Ectodermal cell (in vitro differentiated cells): ENCODE data around the gene AKAP12.

Experiments used
- H3K27ac ChIP-seq: 2 replicates; pipeline ENCODE4 v1.7.0; 2013; ENCODE audit warnings: mild to moderate bottlenecking, low read depth, low read length; ENCODE audit not compliant: insufficient read depth, poor library complexity, severe bottlenecking
- H3K27me3 ChIP-seq: 2 replicates; pipeline ENCODE4 v1.7.0; 2013; ENCODE audit warnings: mild to moderate bottlenecking, low read length; ENCODE audit not compliant: insufficient read depth, control insufficient read depth, poor library complexity, severe bottlenecking
- H3K36me3 ChIP-seq: one replicate; pipeline ENCODE4 v1.7.0; 2013; ENCODE audit warnings: low read length; ENCODE audit not compliant: control insufficient read depth, insufficient read depth
- H3K4me1 ChIP-seq: one replicate; pipeline ENCODE4 v1.7.0; 2013; ENCODE audit warnings: low read length; ENCODE audit not compliant: control insufficient read depth, insufficient read depth
- H3K4me3 ChIP-seq: 2 replicates; pipeline ENCODE4 v1.7.0; 2013; ENCODE audit warnings: low read depth, low read length, control low read depth; ENCODE audit not compliant: insufficient read depth
- H3K9me3 ChIP-seq: 2 replicates; pipeline ENCODE4 v1.7.0; 2013; ENCODE audit warnings: mild to moderate bottlenecking, low read length, moderate library complexity; ENCODE audit not compliant: control insufficient read depth
- WGBS, 2 experiments: methylation state at CpG; one replicate each; pipeline ENCODE4 v1.1.7; 2013; ENCODE audit warnings: missing lambda C conversion rate in 2 of 2; 5-methylcytosine and 5-hydroxymethylcytosine counted together

The AKAP12 gene

DNA sequence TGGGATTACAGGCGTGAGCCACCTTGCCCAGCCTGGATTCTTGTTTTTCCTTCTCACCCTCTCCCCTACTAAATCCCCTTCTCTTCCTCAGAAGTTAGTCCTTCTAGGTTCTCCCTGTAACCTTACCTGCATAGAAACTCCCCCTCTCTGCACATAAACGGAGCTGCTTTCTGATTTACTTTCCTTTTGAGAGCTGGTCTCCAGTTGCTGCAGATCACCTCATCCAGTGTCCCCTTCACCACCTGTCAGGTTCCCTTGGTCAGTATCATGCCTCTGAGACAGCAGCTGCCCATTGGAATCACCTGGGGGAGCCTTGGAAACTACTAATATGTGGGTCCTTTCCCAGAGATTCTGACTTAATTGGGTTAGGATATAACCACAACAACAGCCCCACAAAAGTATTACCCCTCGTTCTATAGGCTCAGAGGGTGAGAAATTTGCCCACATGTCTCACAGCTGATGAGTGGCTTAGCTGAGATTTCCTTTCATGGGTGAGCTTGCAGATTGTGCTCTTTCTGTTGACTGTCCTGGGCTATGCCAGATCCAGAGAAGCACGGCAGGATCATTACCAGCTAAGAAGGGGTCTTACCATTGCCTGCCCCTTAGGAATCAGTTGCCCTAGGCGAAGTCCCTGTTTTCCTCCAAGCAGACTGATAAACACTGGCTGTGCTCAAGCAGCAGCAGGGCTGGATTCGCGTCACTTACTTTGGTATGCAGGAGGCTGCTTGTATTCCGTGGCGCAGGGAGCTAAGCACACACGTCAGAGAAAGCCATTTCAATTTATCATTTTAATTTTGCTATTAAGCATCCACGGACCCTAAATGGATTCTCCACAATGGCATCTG is 51.3 kb downstream of the AKAP12 start:
- no peaks in the 10 kb centered on the region for H3K27me3 ChIP-seq
- 73 to 79% methylated on average over 11 of the region's 11 CpGs for WGBS, 2 experiments
- H3K36me3 ChIP-seq, result no peaks in the 10 kb centered on the region
- no peak overlapping the region for H3K27ac ChIP-seq
- no peak overlapping the region for H3K4me3 ChIP-seq
- H3K9me3 ChIP-seq, result no peaks in the 10 kb centered on the region
- no peaks in the 10 kb centered on the region for H3K4me1 ChIP-seq

DNA sequence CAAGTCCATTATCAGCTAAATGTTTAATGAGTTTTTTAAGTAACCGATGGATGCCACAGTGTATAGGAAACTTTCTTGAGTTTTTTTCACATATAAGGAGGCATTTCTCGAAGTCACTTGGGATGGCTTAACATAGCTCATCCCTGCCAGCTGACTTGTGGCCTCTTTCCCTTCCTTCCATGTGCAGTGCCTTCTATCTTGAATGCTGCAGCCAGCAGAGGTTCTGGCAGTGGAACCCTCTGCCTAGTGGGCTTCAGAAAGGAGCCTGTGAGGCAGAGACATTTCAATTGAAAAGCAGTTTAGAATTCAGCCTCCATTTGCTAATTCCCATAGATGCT is 51.9 kb downstream of the AKAP12 start:
- WGBS, 2 experiments, result 94% methylated on average over 2 of the region's 2 CpGs
- H3K4me1 ChIP-seq, result no peaks in the 10 kb centered on the region
- no peaks in the 10 kb centered on the region for H3K27me3 ChIP-seq
- no peaks in the 10 kb centered on the region for H3K9me3 ChIP-seq
- no peak overlapping the region for H3K27ac ChIP-seq
- no peak overlapping the region for H3K4me3 ChIP-seq
- H3K36me3 ChIP-seq, result no peaks in the 10 kb centered on the region

DNA sequence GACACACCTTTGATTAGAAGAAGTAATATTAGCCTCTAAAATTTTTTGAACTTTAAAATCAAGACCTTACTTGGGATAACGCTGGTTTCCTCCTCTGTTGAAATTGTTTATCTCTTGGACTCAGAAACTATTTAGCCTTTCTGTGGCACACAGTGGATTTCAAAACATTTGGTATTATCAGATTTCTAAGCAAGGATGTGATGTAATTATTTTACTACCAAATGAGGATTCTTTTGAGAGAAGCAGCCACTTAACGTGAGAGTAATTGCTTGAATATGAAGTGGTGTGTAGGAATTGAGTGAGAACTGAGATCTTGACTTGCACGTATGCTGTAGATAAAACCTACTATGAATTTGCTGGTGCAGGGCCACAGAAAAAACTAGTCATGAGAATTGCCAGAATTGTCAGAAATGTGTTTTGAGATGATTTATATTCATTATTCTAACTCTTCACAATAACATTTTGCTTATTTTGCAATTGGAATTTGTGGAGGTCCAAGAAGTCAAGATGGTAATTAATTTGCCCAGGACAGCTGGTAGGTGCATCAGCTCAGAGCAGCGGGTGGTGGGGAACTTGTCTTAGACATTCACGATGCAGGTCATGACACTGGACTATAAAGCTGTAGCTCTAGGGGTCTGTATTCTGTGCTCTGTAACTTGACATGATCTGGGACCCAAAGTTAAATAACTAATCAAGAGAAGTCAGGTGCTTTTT is 53.4 kb downstream of the AKAP12 start:
- Histone ChIP-seq H3K36me3 (no peaks in the 10 kb centered on the region), H3K27me3 (no peaks in the 10 kb centered on the region), H3K27ac (no peak overlapping the region), H3K9me3 (no peaks in the 10 kb centered on the region), H3K4me1 (no peaks in the 10 kb centered on the region), H3K4me3 (no peak overlapping the region)
- 97% methylated on average over 5 of the region's 5 CpGs for WGBS, 2 experiments

DNA sequence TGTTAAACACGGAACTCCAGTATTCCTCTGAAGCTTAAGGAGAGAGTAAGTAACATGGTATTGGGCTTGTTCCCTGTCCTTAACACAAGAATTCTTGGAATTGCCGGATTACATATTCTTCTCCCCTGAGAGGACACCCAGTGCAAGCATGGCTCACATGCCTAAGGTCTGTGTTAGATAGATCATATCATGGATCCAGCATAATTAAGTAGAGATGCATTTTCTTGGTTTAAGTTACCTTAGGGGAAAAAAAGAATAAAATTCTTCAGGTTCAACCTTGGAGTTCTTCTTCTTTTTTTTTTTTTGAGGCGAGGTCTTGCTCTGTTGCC is 53.9 kb downstream of the AKAP12 start:
- Histone ChIP-seq H3K27me3 (no peaks in the 10 kb centered on the region), H3K27ac (no peak overlapping the region), H3K9me3 (no peaks in the 10 kb centered on the region), H3K4me3 (no peak overlapping the region), H3K4me1 (no peaks in the 10 kb centered on the region), H3K36me3 (no peaks in the 10 kb centered on the region)
- 89 to 93% methylated on average over 3 of the region's 3 CpGs for WGBS, 2 experiments

DNA sequence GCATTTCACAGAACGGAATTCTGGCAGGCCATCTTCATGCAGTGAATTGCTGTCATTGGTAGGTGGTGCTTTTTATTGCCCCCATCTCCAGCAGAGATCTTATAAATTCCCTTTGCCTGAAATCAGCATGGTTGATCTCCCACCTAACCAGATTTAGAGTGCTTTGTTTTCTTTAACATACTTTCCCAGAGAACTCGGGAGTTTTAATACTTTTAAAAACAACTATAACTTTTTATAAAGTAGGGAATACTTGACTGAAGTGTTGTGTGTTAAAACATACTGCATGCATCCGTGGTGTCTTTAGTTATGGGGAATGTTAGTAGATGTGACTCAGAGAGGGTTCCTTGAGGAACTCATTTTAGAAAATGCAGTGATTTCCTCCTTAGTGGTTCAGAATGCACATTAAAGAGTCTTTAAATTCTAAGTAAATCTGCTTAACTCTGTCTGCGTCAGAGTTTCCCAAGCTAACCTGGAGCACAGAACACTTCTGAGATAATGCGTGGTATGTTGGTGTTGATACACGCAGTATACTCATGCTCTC is 54.9 kb downstream of the AKAP12 start:
- no peak overlapping the region for H3K27ac ChIP-seq
- no peaks in the 10 kb centered on the region for H3K36me3 ChIP-seq
- WGBS, 2 experiments, result 90 to 91% methylated on average over 5 of the region's 6 CpGs
- H3K9me3 ChIP-seq, result no peaks in the 10 kb centered on the region
- no peaks in the 10 kb centered on the region for H3K4me1 ChIP-seq
- no peaks in the 10 kb centered on the region for H3K27me3 ChIP-seq
- H3K4me3 ChIP-seq, result no peak overlapping the region

DNA sequence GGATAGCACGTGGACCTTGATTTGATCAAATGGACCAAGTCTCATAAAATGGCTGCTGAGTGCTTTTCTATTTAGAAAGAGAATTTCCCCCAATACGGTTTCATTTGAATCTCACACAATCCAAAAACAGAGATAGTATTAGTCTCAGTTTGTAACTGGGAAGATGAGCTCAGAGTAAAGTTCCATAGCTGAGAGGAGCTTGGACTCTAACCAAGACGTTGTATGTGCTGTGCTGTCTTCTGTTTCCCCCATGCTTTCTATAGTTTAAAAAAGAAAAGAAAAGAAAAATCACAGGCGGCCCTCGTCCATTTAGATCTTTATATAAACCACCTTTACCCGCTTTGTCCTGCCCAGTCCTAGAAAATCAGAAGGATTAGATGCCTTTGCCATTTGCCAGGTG is 58.1 kb downstream of the AKAP12 start:
- no peaks in the 10 kb centered on the region for H3K27me3 ChIP-seq
- H3K27ac ChIP-seq, result no peak overlapping the region
- no peaks in the 10 kb centered on the region for H3K9me3 ChIP-seq
- H3K4me1 ChIP-seq, result no peaks in the 10 kb centered on the region
- WGBS, 2 experiments, result 86 to 91% methylated on average over 5 of the region's 6 CpGs
- H3K4me3 ChIP-seq, result no peak overlapping the region
- no peaks in the 10 kb centered on the region for H3K36me3 ChIP-seq

DNA sequence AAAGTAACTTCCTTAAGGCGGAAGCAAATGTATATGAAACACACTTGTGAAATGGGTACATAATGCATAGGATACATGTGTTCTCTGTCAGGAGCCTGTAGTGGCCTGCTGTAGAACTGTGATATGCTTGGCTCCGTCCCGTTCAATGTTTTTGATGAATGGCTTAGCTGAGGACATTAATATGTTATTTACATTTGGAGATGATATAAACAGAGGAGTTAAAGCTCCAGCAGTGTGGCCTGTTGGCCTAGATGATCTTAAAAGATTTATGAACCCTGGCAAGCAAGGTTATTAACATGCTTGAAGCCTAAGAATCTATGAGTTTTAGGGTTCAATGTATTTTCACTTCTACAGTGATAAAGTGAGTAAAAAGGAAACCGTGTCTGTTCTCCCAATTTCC is 59.2 kb downstream of the AKAP12 start:
- Histone ChIP-seq H3K9me3 (no peaks in the 10 kb centered on the region), H3K36me3 (no peaks in the 10 kb centered on the region), H3K27me3 (no peaks in the 10 kb centered on the region), H3K4me1 (no peaks in the 10 kb centered on the region), H3K4me3 (no peak overlapping the region), H3K27ac (no peak overlapping the region)
- 96 to 99% methylated on average over 3 to 4 of the region's 4 CpGs for WGBS, 2 experiments

DNA sequence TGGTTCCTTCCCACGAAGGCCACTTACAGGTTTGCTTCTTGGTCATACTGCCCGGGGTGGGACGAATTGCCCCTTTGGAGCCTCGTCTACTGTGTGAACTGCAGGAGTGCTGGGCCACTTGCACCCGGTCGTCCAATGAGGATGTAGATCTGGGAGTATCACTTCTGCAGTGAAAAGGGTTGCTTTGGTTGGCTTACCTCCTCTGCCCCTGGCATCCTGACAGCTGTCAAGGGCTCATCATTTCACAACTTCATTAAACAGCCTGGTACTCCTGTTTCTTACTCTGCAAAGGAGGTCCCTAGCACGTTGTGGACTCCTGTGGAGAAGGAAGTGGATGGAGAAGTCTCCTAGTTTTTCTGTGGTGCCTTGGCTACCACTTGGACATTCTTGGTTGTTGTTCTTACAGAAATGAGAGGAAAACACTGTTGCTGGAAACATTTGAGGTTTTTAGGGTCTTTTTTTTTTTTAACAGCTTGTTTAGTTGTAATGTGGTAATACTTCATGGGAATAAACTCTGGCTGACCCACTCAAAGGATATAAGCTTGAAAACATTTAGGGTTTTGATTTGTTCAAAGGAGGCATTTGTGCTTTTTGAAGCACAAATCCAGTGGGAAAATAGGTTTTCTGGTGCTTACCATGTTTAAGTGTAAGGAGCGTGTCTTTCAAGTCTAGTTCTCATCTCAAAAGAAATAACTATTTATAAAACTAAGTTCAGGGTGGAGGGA is 60.7 kb downstream of the AKAP12 start:
- no peak overlapping the region for H3K4me3 ChIP-seq
- no peaks in the 10 kb centered on the region for H3K27me3 ChIP-seq
- WGBS, 2 experiments, result 85 to 88% methylated on average over 7 to 8 of the region's 8 CpGs
- no peaks in the 10 kb centered on the region for H3K4me1 ChIP-seq
- no peak overlapping the region for H3K27ac ChIP-seq
- H3K36me3 ChIP-seq, result no peaks in the 10 kb centered on the region
- H3K9me3 ChIP-seq, result no peaks in the 10 kb centered on the region

DNA sequence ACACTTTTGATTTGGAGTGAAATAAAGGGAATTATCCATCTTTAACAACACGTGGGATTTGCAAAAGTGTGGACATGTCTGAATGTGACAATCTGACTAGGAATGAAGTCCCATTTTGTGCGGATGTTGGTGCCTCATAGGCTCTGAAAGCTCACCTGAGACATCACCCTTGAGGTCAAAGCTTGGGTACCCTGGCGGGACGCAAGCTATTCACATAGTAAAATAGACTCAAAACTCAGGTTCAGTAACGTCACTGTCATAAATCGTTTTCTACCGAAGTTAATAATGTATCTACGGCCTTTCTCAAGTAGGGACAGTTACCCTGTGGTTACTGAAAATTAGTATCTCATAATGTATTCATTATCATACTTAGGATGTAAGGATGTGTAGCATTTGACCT is 61.8 kb downstream of the AKAP12 start:
- no peaks in the 10 kb centered on the region for H3K9me3 ChIP-seq
- H3K4me1 ChIP-seq, result no peaks in the 10 kb centered on the region
- no peaks in the 10 kb centered on the region for H3K27me3 ChIP-seq
- 96 to 98% methylated on average over 5 to 7 of the region's 8 CpGs for WGBS, 2 experiments
- H3K27ac ChIP-seq, result no peak overlapping the region
- H3K36me3 ChIP-seq, result no peaks in the 10 kb centered on the region
- no peak overlapping the region for H3K4me3 ChIP-seq

DNA sequence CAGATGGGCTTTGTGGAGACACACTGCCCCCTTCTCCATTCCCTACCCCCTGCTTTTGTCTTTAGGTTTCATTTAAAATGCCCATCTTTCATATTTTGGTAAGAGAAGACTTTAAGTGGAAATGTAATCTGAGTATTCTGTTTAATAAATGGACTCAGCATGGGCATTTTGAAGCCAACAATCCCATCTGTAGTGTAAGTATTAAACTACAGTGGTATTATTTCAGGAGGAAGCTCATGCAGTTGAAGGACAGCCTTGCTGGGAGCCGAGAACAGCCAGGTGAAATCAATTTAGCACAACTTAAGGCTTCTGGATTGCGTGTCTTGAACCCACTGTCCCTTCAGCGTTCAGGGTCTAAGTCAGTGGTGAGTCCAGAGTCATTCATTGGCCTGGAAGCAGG is 63.5 kb downstream of the AKAP12 start:
- no peaks in the 10 kb centered on the region for H3K27me3 ChIP-seq
- H3K4me3 ChIP-seq, result no peak overlapping the region
- 98% methylated on average over 3 of the region's 3 CpGs for WGBS, 2 experiments
- no peaks in the 10 kb centered on the region for H3K9me3 ChIP-seq
- H3K4me1 ChIP-seq, result no peaks in the 10 kb centered on the region
- no peak overlapping the region for H3K27ac ChIP-seq
- H3K36me3 ChIP-seq, result no peaks in the 10 kb centered on the region
